WTC11 (cell line): Measurements from ENCODE around the gene LDLRAD4.

Source experiments
- CTCF ChIP-seq: fragments of 200-600 bp; IDR thresholded peaks from 2 replicates; pipeline ENCODE4 v1.8.0; 2022; ENCODE audit warnings: antibody characterized with exemption
- E2F1 ChIP-seq: sonication (generic); formaldehyde crosslinking; IDR thresholded peaks from 2 replicates; pipeline ENCODE4 v1.8.0; 2022; ENCODE audit warnings: mild to moderate bottlenecking, missing genetic modification reagents
- FOXJ3 ChIP-seq: sonication (generic); formaldehyde crosslinking; IDR thresholded peaks from 2 replicates; pipeline ENCODE4 v1.9.0; 2021; ENCODE audit warnings: missing genetic modification reagents, mild to moderate bottlenecking, borderline replicate concordance
- GRHL2 ChIP-seq: fragments of 250-450 bp; sonication (Bioruptor Pico); IDR thresholded peaks from 2 replicates; pipeline ENCODE4 v1.8.0; 2022; ENCODE audit warnings: mild to moderate bottlenecking, moderate library complexity; ENCODE audit not compliant: insufficient replicate concordance, severe bottlenecking
- NR2C2 ChIP-seq: sonication (generic); formaldehyde crosslinking; IDR thresholded peaks from 2 replicates; pipeline ENCODE4 v1.8.0; 2022; ENCODE audit warnings: mild to moderate bottlenecking, missing genetic modification reagents
- ZNF671 ChIP-seq: fragments of 250-450 bp; sonication (Bioruptor Pico); IDR thresholded peaks from 2 replicates; pipeline ENCODE4 v1.8.0; 2021; ENCODE audit warnings: mild to moderate bottlenecking
- TF ChIP-seq, protein P1 (sequence below): sonication (generic); formaldehyde crosslinking; IDR thresholded peaks from 2 replicates; pipeline ENCODE4 v1.8.1; 2022; ENCODE audit warnings: low read depth, missing genetic modification reagents, borderline replicate concordance

DNA sequence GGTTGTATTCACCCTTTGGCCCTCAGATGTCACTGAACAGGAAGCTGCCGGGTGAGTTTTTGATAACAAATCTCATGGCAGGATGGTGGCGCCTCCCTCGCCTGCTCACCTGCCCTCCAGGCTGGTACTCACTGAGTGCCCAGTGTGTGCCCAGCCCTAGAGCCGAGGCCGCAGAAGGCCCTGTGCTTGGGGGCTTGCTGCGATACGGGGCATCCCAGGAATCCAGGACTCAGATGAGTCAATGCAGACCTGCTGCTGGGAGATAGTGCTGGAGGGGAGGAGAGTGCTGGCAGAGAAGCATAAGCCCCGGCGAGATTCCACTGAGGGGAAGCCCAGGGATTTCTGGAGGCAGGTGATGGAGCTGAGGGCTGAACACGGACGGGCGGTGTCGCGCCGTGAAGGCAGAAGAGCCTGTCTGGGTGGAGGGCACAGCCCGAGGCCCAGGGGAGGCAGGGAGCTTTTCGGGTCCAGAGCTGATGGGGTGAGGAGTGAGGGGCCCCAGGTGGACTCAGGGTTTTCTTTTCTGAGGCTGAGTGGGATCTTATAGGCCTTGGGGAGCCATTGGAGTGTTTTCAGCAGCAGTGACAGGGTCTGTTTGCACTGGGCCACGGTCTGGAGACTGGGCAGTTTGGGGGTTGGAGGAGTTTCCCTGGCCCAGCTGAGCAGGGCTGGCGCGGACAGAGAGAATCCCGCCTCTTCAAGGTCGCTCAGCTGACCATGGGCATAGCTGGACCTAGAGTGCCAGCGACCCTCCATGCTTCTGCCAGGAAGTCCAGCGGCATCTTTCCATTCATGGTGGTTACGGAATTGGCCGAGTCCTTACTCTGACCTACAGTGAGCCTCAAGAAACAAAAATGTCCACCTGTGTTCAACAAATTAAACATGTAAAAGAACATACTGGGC, 35.5 kb downstream of the LDLRAD4 start:
- TF ChIP-seq CTCF (no peak), FOXJ3 (CRISPR knock-in tag) (no peak), GRHL2 (no peak), NR2C2 (CRISPR knock-in tag) (no peak), E2F1 (CRISPR knock-in tag) (no peak), ZNF671 (no peak)
- TF ChIP-seq, protein P1, sequence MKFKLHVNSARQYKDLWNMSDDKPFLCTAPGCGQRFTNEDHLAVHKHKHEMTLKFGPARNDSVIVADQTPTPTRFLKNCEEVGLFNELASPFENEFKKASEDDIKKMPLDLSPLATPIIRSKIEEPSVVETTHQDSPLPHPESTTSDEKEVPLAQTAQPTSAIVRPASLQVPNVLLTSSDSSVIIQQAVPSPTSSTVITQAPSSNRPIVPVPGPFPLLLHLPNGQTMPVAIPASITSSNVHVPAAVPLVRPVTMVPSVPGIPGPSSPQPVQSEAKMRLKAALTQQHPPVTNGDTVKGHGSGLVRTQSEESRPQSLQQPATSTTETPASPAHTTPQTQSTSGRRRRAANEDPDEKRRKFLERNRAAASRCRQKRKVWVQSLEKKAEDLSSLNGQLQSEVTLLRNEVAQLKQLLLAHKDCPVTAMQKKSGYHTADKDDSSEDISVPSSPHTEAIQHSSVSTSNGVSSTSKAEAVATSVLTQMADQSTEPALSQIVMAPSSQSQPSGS = no peak
